Measurements from ENCODE around the gene CEP68.

CEP68 gene

DNA sequence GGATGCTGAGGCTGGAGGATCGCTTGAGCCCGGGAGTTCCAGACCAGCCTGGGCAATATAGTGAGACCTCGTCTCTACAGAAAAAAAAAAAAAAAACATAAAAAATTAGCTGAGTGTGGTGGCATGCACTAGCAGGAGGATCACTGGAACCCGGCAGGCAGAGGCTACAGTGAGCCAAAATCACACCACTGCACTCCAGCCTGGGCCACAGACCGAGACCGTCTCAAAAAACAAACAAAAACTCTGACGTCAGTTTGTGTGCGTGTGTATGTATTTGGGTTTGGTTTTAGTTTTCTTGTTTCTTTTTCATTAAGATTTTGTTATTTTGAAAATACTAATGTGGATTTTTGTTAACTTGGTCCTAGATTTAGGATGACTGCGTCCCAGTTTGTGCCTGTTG, 19.0 kb downstream of the CEP68 start:
- Histone ChIP-seq H3K4me1 (ENCODE audit: insufficient read depth, low read length) (peaks cover 7% of the 10 kb centered on the region; the same call in 1 of the 2 replicates), H3K9ac (ENCODE audit: low read depth, low read length) (no peak overlapping the region), H3K9me3 (ENCODE audit: control insufficient read depth, insufficient read depth, low read length) (no peaks in the 10 kb centered on the region), H3K36me3 (ENCODE audit: insufficient read depth, low read length) (peaks cover 41% of the 10 kb centered on the region)

DNA sequence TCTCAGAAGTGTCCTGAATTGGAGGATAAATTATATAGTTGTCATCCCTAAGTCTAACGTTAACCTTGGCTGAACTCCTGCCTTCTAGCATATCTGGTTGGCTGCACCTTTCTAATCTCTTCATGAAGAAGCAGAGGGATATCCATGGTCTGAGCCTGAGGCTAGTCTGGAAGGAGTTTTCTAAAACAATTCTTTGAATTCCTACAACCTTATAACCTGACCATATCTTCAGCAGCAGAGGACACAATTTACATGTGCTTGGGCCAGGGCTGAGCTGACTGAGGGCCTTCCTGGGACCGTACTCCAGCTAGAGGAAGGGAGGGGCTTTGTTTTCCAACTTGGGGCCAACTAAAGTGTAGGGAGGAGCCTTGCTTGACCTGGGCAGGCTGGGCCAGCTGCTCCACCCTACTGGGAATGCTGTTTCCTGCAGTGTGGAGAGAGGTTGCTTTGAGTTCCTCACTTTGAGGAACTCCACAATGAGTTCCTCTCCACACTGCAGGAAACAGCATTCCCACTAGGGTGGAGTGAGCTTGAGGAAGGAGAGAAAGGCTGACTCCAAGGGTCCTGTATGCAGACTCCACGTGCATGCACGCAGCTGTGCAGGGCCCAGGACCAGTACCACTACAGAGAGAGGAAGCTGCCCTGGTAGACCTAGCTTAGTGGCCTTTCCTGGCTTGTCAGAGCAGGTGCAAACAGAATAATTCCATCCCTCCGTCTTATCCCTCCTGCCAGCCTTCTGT, 19.6 kb downstream of the CEP68 start:
- peaks cover 7% of the 10 kb centered on the region; the same call in 1 of the 2 replicates for H3K4me1 ChIP-seq (ENCODE audit: insufficient read depth, low read length)
- H3K9ac ChIP-seq (ENCODE audit: low read depth, low read length), result no peak overlapping the region
- no peaks in the 10 kb centered on the region for H3K9me3 ChIP-seq (ENCODE audit: control insufficient read depth, insufficient read depth, low read length)
- peaks cover 41% of the 10 kb centered on the region for H3K36me3 ChIP-seq (ENCODE audit: insufficient read depth, low read length)

DNA sequence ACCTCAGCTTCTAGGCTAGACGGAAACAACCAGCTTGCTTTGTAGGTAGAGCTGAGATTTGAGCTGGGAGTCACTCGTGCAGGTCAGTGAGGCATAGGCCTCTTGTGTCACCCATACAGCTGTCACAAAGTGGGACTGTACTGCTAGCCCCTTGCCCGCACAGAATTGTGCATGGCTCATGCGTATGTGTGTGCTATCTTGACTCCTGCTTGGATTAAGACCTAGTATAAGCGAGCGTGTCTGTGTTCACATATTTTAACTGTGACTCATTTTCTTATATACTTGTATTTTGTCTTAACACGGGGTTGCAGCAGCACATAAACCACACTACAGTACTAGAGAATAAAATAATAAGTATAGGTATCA, 20.1 kb downstream of the CEP68 start:
- Histone ChIP-seq H3K9me3 (ENCODE audit: control insufficient read depth, insufficient read depth, low read length) (no peaks in the 10 kb centered on the region), H3K9ac (ENCODE audit: low read depth, low read length) (no peak overlapping the region), H3K36me3 (ENCODE audit: insufficient read depth, low read length) (peaks cover 42% of the 10 kb centered on the region), H3K4me1 (ENCODE audit: insufficient read depth, low read length) (peaks cover 7% of the 10 kb centered on the region; the same call in 1 of the 2 replicates)

DNA sequence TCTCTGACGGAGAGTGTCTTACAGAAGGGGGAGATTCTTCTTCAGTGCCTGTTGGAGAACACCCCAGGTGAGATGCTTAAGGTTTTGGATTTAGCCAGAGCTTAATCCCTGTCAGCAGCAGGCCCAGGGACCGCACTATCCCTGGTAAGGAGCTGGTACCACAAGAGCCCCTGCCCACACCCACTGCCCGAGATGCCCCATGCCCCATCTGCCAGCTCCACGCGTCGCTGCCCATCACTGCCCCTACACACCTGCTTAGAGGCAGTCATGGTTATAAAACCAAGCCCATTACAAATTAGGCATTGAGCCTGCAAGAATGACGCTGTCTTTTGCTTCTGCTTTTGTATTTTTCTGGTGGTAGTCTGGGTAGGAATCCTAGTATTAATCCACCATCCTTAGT, 21.7 kb downstream of the CEP68 start:
- Histone ChIP-seq H3K4me1 (ENCODE audit: insufficient read depth, low read length) (peaks cover 7% of the 10 kb centered on the region; the same call in 1 of the 2 replicates), H3K36me3 (ENCODE audit: insufficient read depth, low read length) (peaks cover 43% of the 10 kb centered on the region), H3K9me3 (ENCODE audit: control insufficient read depth, insufficient read depth, low read length) (no peaks in the 10 kb centered on the region), H3K9ac (ENCODE audit: low read depth, low read length) (no peak overlapping the region)

DNA sequence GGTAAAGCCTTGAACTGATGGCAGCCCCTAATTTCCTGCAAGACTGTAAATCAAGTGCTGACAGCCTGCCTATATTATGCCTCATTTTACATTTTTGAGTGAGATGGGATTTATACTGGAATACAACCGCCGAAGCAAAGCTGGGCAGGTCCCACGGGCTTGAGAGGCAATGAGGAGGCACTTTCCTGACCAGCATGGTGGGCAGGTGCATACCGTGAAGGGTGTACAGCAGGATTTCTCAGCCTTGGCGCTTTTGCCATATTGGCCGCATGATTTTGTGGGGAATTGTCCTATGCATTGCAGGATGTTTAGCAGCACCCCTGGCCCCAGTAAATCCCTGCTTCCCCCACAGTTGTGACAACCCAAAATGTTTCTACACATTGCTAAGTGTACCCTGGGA, 22.8 kb downstream of the CEP68 start:
- H3K36me3 ChIP-seq (ENCODE audit: insufficient read depth, low read length), result peaks cover 43% of the 10 kb centered on the region

DNA sequence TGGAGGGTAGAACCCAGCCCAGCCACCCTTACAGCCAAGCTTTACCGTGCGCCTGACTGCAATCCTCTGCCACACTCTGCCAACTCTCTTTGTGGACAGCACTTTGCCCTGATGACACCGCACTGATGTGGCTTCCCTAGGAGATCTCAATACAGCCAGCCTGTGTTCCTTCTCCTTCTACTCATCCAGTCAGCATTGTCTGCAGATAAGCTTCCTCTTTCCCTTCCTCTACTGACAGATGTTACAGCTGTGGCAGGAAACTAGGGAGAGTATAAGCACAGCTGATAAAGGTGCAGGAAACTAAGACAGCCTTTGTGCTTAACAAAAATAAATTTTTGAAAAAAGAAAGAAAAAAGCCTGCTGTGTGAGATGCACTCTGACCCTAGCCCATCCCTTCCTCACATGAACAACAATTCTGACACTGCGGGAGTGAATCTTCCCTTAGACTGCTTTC, 25.0 kb downstream of the CEP68 start:
- peaks cover 40% of the 10 kb centered on the region for H3K36me3 ChIP-seq (ENCODE audit: insufficient read depth, low read length)
- 0 out of 2 replicates have a peak, but pooled peaks cover 3% of the 10 kb centered on the region for H3K4me1 ChIP-seq (ENCODE audit: insufficient read depth, low read length)
- H3K9ac ChIP-seq (ENCODE audit: low read depth, low read length), result no peak overlapping the region
- no peaks in the 10 kb centered on the region for H3K9me3 ChIP-seq (ENCODE audit: control insufficient read depth, insufficient read depth, low read length)

More for the DNA sequence above, 22.8 kb downstream of the CEP68 start:
- Histone ChIP-seq H3K9ac (ENCODE audit: low read depth, low read length) (no peak overlapping the region), H3K4me1 (ENCODE audit: insufficient read depth, low read length) (peaks cover 7% of the 10 kb centered on the region; the same call in 1 of the 2 replicates), H3K9me3 (ENCODE audit: control insufficient read depth, insufficient read depth, low read length) (no peaks in the 10 kb centered on the region)

DNA sequence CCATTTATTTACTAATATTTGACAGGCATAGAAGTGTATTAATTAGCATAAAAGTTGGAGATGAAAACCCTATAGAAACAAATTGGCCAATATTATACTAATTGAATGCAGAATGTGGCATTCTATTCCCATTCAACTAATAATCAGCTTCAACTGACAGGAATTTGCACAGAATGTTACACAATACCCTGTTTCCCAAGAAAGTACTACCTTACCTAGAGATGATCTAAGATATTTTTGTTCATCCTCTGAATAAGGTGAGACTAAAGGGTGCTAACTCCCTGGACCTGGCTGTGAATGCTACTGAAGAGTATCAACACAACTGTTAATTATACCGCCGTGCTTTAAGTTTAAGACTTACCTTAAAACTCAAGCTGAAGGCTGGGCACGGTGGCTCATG, 28.9 kb downstream of the CEP68 start:
- H3K9me3 ChIP-seq (ENCODE audit: control insufficient read depth, insufficient read depth, low read length), result no peaks in the 10 kb centered on the region
- peaks cover 25% of the 10 kb centered on the region for H3K36me3 ChIP-seq (ENCODE audit: insufficient read depth, low read length)
- no peak overlapping the region for H3K9ac ChIP-seq (ENCODE audit: low read depth, low read length)

DNA sequence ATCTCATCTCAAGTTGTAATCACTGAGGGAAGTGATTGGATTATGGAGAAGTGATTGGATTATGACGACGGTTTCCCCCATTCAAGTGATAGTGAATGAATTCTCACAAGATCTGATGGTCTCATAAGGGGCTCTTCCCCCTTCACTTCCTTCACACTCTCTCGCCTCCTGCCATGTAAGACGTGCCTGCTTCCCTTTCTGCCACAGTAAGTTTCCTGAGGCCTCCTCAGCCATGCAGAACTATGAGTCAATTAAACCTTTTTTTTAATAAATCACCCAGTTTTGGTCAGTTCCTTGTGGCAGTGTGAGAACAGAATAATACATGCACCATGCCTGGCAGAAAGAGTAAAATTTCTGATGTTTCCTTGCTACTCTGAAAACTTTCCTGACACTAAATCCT, 36.6 kb downstream of the CEP68 start:
- H3K9me3 ChIP-seq (ENCODE audit: control insufficient read depth, insufficient read depth, low read length), result no peaks in the 10 kb centered on the region
- H3K36me3 ChIP-seq (ENCODE audit: insufficient read depth, low read length), result peaks cover 3% of the 10 kb centered on the region; the same call in 1 of the 2 replicates
- H3K9ac ChIP-seq (ENCODE audit: low read depth, low read length), result no peak overlapping the region
- H3K4me1 ChIP-seq (ENCODE audit: insufficient read depth, low read length), result no peaks in the 10 kb centered on the region

More for the DNA sequence above, 28.9 kb downstream of the CEP68 start:
- no peaks in the 10 kb centered on the region for H3K4me1 ChIP-seq (ENCODE audit: insufficient read depth, low read length)

DNA sequence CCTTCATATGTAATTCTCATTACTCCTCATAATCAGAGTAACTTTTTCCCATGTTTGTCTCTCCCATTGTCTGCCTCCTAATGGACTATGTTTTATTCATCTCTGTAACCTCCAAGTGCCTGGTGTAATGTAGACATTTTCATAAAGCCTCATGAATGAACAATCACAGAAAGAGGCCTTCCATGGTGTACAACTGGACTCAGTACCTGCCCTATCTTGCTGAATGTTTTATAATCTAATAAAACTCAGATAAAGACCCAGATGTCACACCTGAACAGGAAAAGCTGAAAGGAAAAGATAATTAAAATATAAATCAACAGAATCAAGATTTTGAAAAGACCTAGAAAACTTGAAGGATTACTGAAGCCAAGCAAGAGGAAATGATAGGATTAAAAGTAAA, 37.0 kb downstream of the CEP68 start:
- H3K9ac ChIP-seq (ENCODE audit: low read depth, low read length), result no peak overlapping the region
- peaks cover 3% of the 10 kb centered on the region; the same call in 1 of the 2 replicates for H3K36me3 ChIP-seq (ENCODE audit: insufficient read depth, low read length)
- no peaks in the 10 kb centered on the region for H3K4me1 ChIP-seq (ENCODE audit: insufficient read depth, low read length)
- no peaks in the 10 kb centered on the region for H3K9me3 ChIP-seq (ENCODE audit: control insufficient read depth, insufficient read depth, low read length)

DNA sequence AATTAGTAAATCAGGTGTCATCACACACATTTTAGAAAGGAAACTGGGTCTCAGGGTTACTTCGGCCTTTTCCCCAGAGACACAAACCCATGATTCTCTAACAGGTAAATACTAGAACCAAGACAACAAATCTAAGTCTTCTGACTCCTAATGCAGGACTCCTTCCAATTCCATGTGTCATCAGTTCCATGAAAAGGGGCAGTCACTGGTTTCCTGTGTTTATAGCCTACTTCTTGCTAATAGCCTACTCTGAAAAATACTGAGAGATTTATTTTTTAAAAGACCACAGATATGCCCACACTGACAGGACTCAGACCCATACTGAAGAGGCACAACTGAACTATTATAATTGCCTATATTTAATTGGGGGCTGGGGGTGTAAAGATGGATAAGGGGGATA, 40.7 kb downstream of the CEP68 start:
- H3K9ac ChIP-seq (ENCODE audit: low read depth, low read length), result no peak overlapping the region
- no peaks in the 10 kb centered on the region for H3K4me1 ChIP-seq (ENCODE audit: insufficient read depth, low read length)
- H3K9me3 ChIP-seq (ENCODE audit: control insufficient read depth, insufficient read depth, low read length), result no peaks in the 10 kb centered on the region
- peaks cover 17% of the 10 kb centered on the region for H3K36me3 ChIP-seq (ENCODE audit: insufficient read depth, low read length)

DNA sequence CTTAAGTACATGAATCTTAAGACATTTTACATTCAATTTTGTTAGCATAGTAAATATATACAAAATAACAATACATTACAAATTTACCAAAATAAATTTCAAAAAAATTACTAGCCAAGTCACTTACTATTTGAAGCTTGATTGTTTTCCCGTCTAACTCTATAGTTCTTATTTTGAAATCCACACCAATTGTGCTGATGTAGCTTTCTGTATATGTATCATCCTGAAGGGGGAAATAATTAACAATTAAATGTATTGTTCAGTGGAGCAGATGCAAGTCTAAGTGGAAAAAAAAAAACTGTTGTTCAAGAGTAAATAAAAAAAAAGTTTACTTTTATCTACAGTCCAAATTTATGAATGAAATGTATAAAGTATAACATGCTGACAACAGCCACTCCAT, 41.6 kb downstream of the CEP68 start:
- no peak overlapping the region for H3K9ac ChIP-seq (ENCODE audit: low read depth, low read length)
- no peaks in the 10 kb centered on the region for H3K4me1 ChIP-seq (ENCODE audit: insufficient read depth, low read length)
- no peaks in the 10 kb centered on the region for H3K9me3 ChIP-seq (ENCODE audit: control insufficient read depth, insufficient read depth, low read length)
- H3K36me3 ChIP-seq (ENCODE audit: insufficient read depth, low read length), result peaks cover 17% of the 10 kb centered on the region

DNA sequence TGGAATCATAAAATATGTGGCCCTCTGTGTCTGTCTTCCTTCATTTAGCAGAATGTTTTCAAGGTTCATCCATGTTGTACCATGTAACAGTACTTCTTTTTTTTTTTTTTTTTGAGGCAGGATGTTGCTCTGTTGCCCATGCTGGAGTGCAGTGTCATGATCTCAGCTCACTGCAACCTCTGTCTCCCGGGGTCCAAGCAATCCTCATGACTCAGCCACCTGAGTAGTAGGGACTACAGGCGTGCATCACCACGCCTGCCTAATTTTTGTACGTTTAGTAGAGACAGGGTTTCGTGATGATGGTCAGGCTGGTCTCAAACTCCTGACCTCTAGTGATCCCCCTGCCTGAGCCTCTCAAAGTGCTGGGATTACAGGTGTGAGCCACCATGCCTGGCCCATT, 42.5 kb downstream of the CEP68 start:
- Histone ChIP-seq H3K36me3 (ENCODE audit: insufficient read depth, low read length) (peaks cover 17% of the 10 kb centered on the region), H3K9me3 (ENCODE audit: control insufficient read depth, insufficient read depth, low read length) (no peaks in the 10 kb centered on the region), H3K9ac (ENCODE audit: low read depth, low read length) (no peak overlapping the region), H3K4me1 (ENCODE audit: insufficient read depth, low read length) (no peaks in the 10 kb centered on the region)

DNA sequence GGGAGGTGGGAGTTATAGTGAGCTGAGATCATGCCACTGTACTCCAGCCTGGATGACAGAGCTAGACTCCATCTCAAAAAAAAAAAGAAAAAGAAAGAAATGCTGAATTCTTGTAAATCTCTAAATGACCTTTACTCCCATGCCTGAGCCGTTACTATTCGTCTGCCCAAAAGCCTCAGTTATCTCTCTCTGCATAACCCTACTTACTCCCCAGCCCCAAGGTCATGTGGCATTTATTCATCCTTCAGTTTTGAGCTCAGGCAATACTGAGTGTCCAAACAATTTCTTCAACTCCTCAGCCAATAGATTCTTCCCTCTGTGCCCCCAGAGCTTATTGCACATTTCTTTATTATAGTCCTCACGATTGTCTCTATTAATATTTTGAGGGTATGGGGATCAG, 44.9 kb downstream of the CEP68 start:
- Histone ChIP-seq H3K9ac (ENCODE audit: low read depth, low read length) (no peak overlapping the region), H3K4me1 (ENCODE audit: insufficient read depth, low read length) (no peaks in the 10 kb centered on the region), H3K9me3 (ENCODE audit: control insufficient read depth, insufficient read depth, low read length) (no peaks in the 10 kb centered on the region), H3K36me3 (ENCODE audit: insufficient read depth, low read length) (peaks cover 15% of the 10 kb centered on the region)

DNA sequence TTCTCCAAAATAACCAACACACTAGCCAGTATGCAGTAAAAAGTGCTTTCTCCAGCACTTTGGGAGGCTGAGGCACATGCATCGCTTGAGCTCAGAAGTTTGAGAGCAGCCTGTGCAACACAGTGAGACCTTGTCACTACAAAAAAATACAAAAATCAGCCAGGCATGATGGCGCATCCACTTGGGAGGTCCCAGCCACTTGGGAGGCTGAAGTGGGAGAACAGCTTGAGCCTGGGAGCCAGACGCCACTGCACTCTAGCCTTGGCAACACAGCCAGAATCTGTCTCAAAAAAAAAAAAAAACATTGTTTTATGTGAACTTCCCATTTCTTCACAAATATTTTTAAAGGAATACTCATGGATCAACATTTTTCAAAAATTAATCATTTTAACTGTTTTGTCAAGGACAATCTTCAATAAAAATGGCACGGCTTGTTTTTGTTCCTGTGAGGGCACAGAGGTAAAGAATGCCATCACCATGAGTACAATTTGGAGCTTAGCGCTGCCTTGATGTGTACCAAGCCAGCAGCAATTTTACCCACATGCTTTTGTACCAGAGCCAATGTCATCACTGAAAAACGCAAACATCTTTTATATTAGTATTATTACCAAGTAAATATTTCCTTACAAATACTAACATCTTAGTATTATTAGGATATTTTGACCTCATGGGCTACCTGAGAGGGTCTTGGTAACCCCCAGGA, 46.9 kb downstream of the CEP68 start:
- Histone ChIP-seq H3K9ac (ENCODE audit: low read depth, low read length) (no peak overlapping the region), H3K9me3 (ENCODE audit: control insufficient read depth, insufficient read depth, low read length) (no peaks in the 10 kb centered on the region), H3K4me1 (ENCODE audit: insufficient read depth, low read length) (no peaks in the 10 kb centered on the region), H3K36me3 (ENCODE audit: insufficient read depth, low read length) (peaks cover 15% of the 10 kb centered on the region)

DNA sequence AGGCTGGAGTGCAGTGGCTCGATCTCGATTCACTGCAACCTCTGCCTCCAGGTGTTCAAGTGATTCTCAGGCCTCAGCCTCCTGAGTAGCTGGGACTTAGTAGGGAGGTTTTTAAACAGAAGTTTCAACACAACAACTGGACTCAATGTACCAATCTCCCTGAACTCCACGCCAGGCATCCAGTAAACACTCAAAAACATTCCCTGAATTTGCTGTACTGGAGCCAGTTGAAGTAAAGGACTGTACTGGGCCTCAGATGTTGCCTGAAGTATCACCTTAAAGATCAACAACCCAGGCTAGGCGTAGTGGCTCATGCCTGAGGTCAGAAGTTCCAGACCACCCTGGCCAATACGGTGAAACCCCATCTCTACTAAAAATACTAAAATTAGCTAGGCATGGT, 51.3 kb downstream of the CEP68 start:
- Histone ChIP-seq H3K9ac (ENCODE audit: low read depth, low read length) (no peak overlapping the region), H3K4me1 (ENCODE audit: insufficient read depth, low read length) (no peaks in the 10 kb centered on the region), H3K36me3 (ENCODE audit: insufficient read depth, low read length) (no peaks in the 10 kb centered on the region), H3K9me3 (ENCODE audit: control insufficient read depth, insufficient read depth, low read length) (no peaks in the 10 kb centered on the region)
